Activated T-helper 2 cell treated with anti-CD3 and anti-CD28 coated beads, Interferon-gamma antibody, Interleukin-2, Interleukin-4, amounts not matched to agents 10 μg/mL and 5 μg/mL and 100 μg/mL, durations not matched to agents 14 hours and 24 hours and 36 hours (primary cell): Measurements from ENCODE around the gene CSHL1. TPM values are rescaled to one million over a fixed set of nuclear protein-coding genes. Genes with fewer than 3 reads are reported as not detected.
"Not testable (repeated sequence)": the region's sequence is repeated elsewhere in the genome, so short reads cannot be mapped to it uniquely, and the experiment has no call there.

Experiments used
- DNase-seq: peaks from one replicate; pipeline ENCODE4 v3.0.0; 2021; ENCODE audit warnings: low spot score
- H3K27ac Mint-ChIP-seq: one replicate; pipeline ENCODE4 v1.8.0; 2021; ENCODE audit warnings: mixed read lengths
- H3K27me3 Mint-ChIP-seq: one replicate; pipeline ENCODE4 v1.8.0; 2021; ENCODE audit warnings: low read depth, mixed read lengths
- H3K36me3 Mint-ChIP-seq: one replicate; pipeline ENCODE4 v1.8.0; 2021; ENCODE audit warnings: low read depth, mixed read lengths
- H3K4me1 Mint-ChIP-seq: one replicate; pipeline ENCODE4 v1.8.0; 2021; ENCODE audit warnings: low read depth, mixed read lengths
- H3K4me3 Mint-ChIP-seq: one replicate; pipeline ENCODE4 v1.8.0; 2021; ENCODE audit warnings: low read depth, mild to moderate bottlenecking, moderate library complexity, mixed read lengths
- H3K9me3 Mint-ChIP-seq: one replicate; pipeline ENCODE4 v1.8.0; 2021; ENCODE audit warnings: mixed read lengths
- intact Hi-C: fragments of 100-400 bp; cut with micrococcal nuclease; formaldehyde crosslinking; loops from one replicate; pipeline ENCODE4 v1.15.1; 2023
- total RNA-seq: library from RNA; stranded (reverse); gene quantifications from 2 replicates; pipeline ENCODE4 v1.2.3, GENCODE V29; 2022

Gene CSHL1
- total RNA-seq, 1 donor from 2014 or later, result not detected

GRCh38 chr17:63922402-63922801 lies 11.3 kb upstream of the CSHL1 start:
- intact Hi-C loops, H3K36me3 Mint-ChIP-seq, H3K27ac Mint-ChIP-seq, H3K27me3 Mint-ChIP-seq, H3K4me3 Mint-ChIP-seq, H3K4me1 Mint-ChIP-seq, H3K9me3 Mint-ChIP-seq, DNase-seq: not testable (repeated sequence)

- H3K4me1 Mint-ChIP-seq, DNase-seq, H3K36me3 Mint-ChIP-seq, H3K27me3 Mint-ChIP-seq, intact Hi-C loops, H3K27ac Mint-ChIP-seq, H3K4me3 Mint-ChIP-seq, H3K9me3 Mint-ChIP-seq: not testable (repeated sequence)
Observed at GRCh38 chr17:63920779-63921178, 9.7 kb upstream of the CSHL1 start.

GRCh38 chr17:63920050-63920449 lies 9.0 kb upstream of the CSHL1 start:
- H3K27me3 Mint-ChIP-seq, intact Hi-C loops, DNase-seq: not testable (repeated sequence)

GRCh38 chr17:63919311-63919723 lies 8.3 kb upstream of the CSHL1 start:
- no peaks in the 10 kb centered on the region for H3K9me3 Mint-ChIP-seq
- H3K4me3 Mint-ChIP-seq, result no peak overlapping the region
- DNase-seq, result peak; percentile 64
- intact Hi-C loops, result loop anchor here (1.0 to 5.0 kb wide), 5 partner anchors 27 to 363 kb away; partner anchors contain the start of gene ERN1
- no peak overlapping the region for H3K27ac Mint-ChIP-seq
- H3K27me3 Mint-ChIP-seq, result peaks cover 8% of the 10 kb centered on the region
- no peaks in the 10 kb centered on the region for H3K36me3 Mint-ChIP-seq
- H3K4me1 Mint-ChIP-seq, result peaks cover 8% of the 10 kb centered on the region

More at GRCh38 chr17:63920050-63920449, 9.0 kb upstream of the CSHL1 start:
- H3K4me3 Mint-ChIP-seq, H3K27ac Mint-ChIP-seq, H3K4me1 Mint-ChIP-seq, H3K36me3 Mint-ChIP-seq, H3K9me3 Mint-ChIP-seq: not testable (repeated sequence)

- DNase-seq, H3K36me3 Mint-ChIP-seq, H3K27me3 Mint-ChIP-seq, H3K9me3 Mint-ChIP-seq, H3K4me1 Mint-ChIP-seq, H3K27ac Mint-ChIP-seq, H3K4me3 Mint-ChIP-seq: not testable (repeated sequence)
- intact Hi-C loops, result loop anchor here (1.0 to 5.0 kb wide), 5 partner anchors 28 to 363 kb away; partner anchors contain the start of gene ERN1
Observed at GRCh38 chr17:63918789-63919305, 7.8 kb upstream of the CSHL1 start, which contains the start of gene GH1. Gene GH1 (minus strand): TSS chr17:63918839. CDS start chr17:63918776, 63 bp downstream.

GRCh38 chr17:63918305-63918704 lies 7.2 kb upstream of the CSHL1 start:
- no peak for DNase-seq
- Mint-ChIP-seq H3K4me1 (peaks cover 8% of the 10 kb centered on the region), H3K4me3 (no peak overlapping the region), H3K27ac (no peak overlapping the region), H3K36me3 (no peaks in the 10 kb centered on the region), H3K9me3 (no peaks in the 10 kb centered on the region), H3K27me3 (peaks cover 8% of the 10 kb centered on the region)
- intact Hi-C loops, result loop anchor here (2.0 to 5.0 kb wide), 4 partner anchors 28 to 364 kb away; partner anchors contain the start of gene ERN1

- Mint-ChIP-seq H3K9me3 (no peaks in the 10 kb centered on the region), H3K27ac (no peak overlapping the region), H3K27me3 (peaks cover 8% of the 10 kb centered on the region), H3K4me1 (peaks cover 9% of the 10 kb centered on the region), H3K4me3 (no peak overlapping the region), H3K36me3 (no peaks in the 10 kb centered on the region)
- no peak for DNase-seq
- intact Hi-C loops, result loop anchor here (2.0 to 5.0 kb wide), 4 partner anchors 29 to 365 kb away; partner anchors contain the start of gene ERN1
Observed at GRCh38 chr17:63917646-63918045, 6.6 kb upstream of the CSHL1 start.

- not testable (repeated sequence) for H3K9me3 Mint-ChIP-seq, H3K27ac Mint-ChIP-seq, H3K36me3 Mint-ChIP-seq, H3K27me3 Mint-ChIP-seq, DNase-seq, H3K4me3 Mint-ChIP-seq
- intact Hi-C loops, result loop anchor here (5.0 kb wide), 1 partner anchor 365 kb away; no protein-coding TSS in a partner anchor
- H3K4me1 Mint-ChIP-seq, result peaks cover 11% of the 10 kb centered on the region
Observed at GRCh38 chr17:63917206-63917605, 6.1 kb upstream of the CSHL1 start.

- H3K4me3 Mint-ChIP-seq, result no peak overlapping the region
- intact Hi-C loops, result loop anchor here (5.0 kb wide), 1 partner anchor 366 kb away; no protein-coding TSS in a partner anchor
- H3K9me3 Mint-ChIP-seq, result no peaks in the 10 kb centered on the region
- peaks cover 8% of the 10 kb centered on the region for H3K27me3 Mint-ChIP-seq
- no peaks in the 10 kb centered on the region for H3K36me3 Mint-ChIP-seq
- peaks cover 12% of the 10 kb centered on the region for H3K4me1 Mint-ChIP-seq
- DNase-seq, result no peak
- H3K27ac Mint-ChIP-seq, result no peak overlapping the region
Observed at GRCh38 chr17:63916566-63917185, 5.6 kb upstream of the CSHL1 start.

- H3K36me3 Mint-ChIP-seq, H3K27ac Mint-ChIP-seq, H3K27me3 Mint-ChIP-seq, DNase-seq, H3K4me3 Mint-ChIP-seq, H3K9me3 Mint-ChIP-seq: not testable (repeated sequence)
- H3K4me1 Mint-ChIP-seq, result peaks cover 12% of the 10 kb centered on the region
- intact Hi-C loops, result loop anchor here (5.0 kb wide), 1 partner anchor 367 kb away; no protein-coding TSS in a partner anchor
Observed at GRCh38 chr17:63915753-63916152, 4.7 kb upstream of the CSHL1 start.

GRCh38 chr17:63914471-63914870 lies 3.4 kb upstream of the CSHL1 start:
- H3K36me3 Mint-ChIP-seq, result no peaks in the 10 kb centered on the region
- peaks cover 9% of the 10 kb centered on the region for H3K4me1 Mint-ChIP-seq
- H3K4me3 Mint-ChIP-seq, result no peak overlapping the region
- intact Hi-C loops, result no loop called here
- H3K27me3 Mint-ChIP-seq, result peaks cover 9% of the 10 kb centered on the region
- no peaks in the 10 kb centered on the region for H3K9me3 Mint-ChIP-seq
- no peak for DNase-seq
- no peak overlapping the region for H3K27ac Mint-ChIP-seq

- Mint-ChIP-seq H3K4me3 (no peak overlapping the region), H3K27ac (no peak overlapping the region), H3K36me3 (no peaks in the 10 kb centered on the region), H3K4me1 (peaks cover 4% of the 10 kb centered on the region), H3K27me3 (peaks cover 24% of the 10 kb centered on the region), H3K9me3 (no peaks in the 10 kb centered on the region)
- intact Hi-C loops, result no loop called here
- DNase-seq, result peak; percentile 37
Observed at GRCh38 chr17:63911657-63912100, 621 bp upstream of the CSHL1 start.

GRCh38 chr17:63910096-63910495 lies 962 bp downstream of the CSHL1 start:
- no peaks in the 10 kb centered on the region for H3K9me3 Mint-ChIP-seq
- intact Hi-C loops, result no loop called here
- H3K4me3 Mint-ChIP-seq, result no peak overlapping the region
- H3K36me3 Mint-ChIP-seq, result no peaks in the 10 kb centered on the region
- H3K27me3 Mint-ChIP-seq, result peaks cover 16% of the 10 kb centered on the region
- DNase-seq, result no peak
- peaks cover 4% of the 10 kb centered on the region for H3K4me1 Mint-ChIP-seq
- no peak overlapping the region for H3K27ac Mint-ChIP-seq
